ENCODE measurements around the gene NOP14.

The NOP14 gene

GRCh38 chr4:2911868-2912267, 51.3 kb downstream of the NOP14 start:
- FAIRE-seq (no peak), DNase-seq (ENCODE audit: insufficient read length) (no peak)
- TF ChIP-seq POLR2AphosphoS5 (IDR thresholded peaks at IDR 0.05; ENCODE audit: low read depth, low read length) (no peak), POLR2A (IDR thresholded peaks at IDR 0.05; ENCODE audit: low read depth, low read length) (no peak), TAF1 (IDR thresholded peaks at IDR 0.05; ENCODE audit: borderline replicate concordance, low read depth, low read length) (no peak)

DNA sequence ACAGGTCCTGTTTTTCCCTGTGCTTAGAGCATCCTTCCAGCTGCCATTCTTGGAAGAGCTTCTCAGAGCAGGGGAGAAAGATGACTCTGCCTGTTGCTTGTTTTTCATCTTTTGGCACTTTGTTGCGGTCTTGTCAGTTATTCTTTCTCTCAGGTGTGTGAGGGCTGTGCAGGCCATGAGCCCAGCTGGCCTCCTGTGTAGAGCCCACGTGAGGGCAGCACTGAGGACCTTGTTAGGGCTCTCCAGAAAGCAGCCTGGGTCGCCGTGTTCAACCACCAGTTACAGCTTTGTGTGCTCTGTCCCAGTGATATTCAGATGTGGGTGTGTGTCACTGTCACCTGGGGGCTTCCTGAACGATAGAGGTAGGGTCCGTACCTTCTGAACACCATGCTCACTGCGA, 52.8 kb downstream of the NOP14 start:
- FAIRE-seq (no peak), DNase-seq (ENCODE audit: insufficient read length) (no peak)
- TF ChIP-seq POLR2A (IDR thresholded peaks at IDR 0.05; ENCODE audit: low read depth, low read length) = no peak
- TF ChIP-seq TAF1 (IDR thresholded peaks at IDR 0.05; ENCODE audit: borderline replicate concordance, low read depth, low read length) = no peak
- TF ChIP-seq POLR2AphosphoS5 (IDR thresholded peaks at IDR 0.05; ENCODE audit: low read depth, low read length) = no peak

GRCh38 chr4:2909583-2909982, 53.6 kb downstream of the NOP14 start:
- TF ChIP-seq POLR2A (IDR thresholded peaks at IDR 0.05; ENCODE audit: low read depth, low read length) (no peak), POLR2AphosphoS5 (IDR thresholded peaks at IDR 0.05; ENCODE audit: low read depth, low read length) (no peak), TAF1 (IDR thresholded peaks at IDR 0.05; ENCODE audit: borderline replicate concordance, low read depth, low read length) (no peak)
- FAIRE-seq = no peak
- no peak for DNase-seq (ENCODE audit: insufficient read length)

DNA sequence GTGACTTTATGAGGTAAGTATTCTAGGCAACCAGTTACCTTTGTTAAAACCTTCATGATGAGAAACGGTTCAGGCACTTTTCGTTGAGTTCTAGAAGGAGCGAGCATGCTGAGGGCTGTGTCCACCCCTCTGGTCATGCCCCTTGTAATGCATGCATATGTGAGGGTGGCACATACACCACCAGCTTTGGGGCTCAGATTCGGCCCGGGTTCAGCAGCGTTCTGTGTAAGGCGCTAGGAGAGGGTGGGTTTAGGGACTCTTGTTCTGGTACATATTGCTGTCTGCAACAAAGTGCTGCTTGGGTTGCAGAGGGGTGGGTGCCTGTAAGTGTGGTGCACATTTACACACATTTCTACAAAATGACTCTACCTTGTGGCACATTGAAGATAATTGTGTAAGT, 54.5 kb downstream of the NOP14 start:
- FAIRE-seq (no peak), DNase-seq (ENCODE audit: insufficient read length) (no peak)
- no peak for TF ChIP-seq POLR2A (IDR thresholded peaks at IDR 0.05; ENCODE audit: low read depth, low read length)
- TF ChIP-seq POLR2AphosphoS5 (IDR thresholded peaks at IDR 0.05; ENCODE audit: low read depth, low read length) = no peak
- no peak for TF ChIP-seq TAF1 (IDR thresholded peaks at IDR 0.05; ENCODE audit: borderline replicate concordance, low read depth, low read length)

- TF ChIP-seq POLR2AphosphoS5 (IDR thresholded peaks at IDR 0.05; ENCODE audit: low read depth, low read length) (no peak), POLR2A (IDR thresholded peaks at IDR 0.05; ENCODE audit: low read depth, low read length) (no peak), TAF1 (IDR thresholded peaks at IDR 0.05; ENCODE audit: borderline replicate concordance, low read depth, low read length) (no peak)
- DNase-seq (ENCODE audit: insufficient read length) (no peak), FAIRE-seq (no peak)
These were observed 55.4 kb downstream of the NOP14 start for GRCh38 chr4:2907706-2908293.

GRCh38 chr4:2907226-2907625, 56.0 kb downstream of the NOP14 start:
- DNase-seq (ENCODE audit: insufficient read length) (no peak), FAIRE-seq (no peak)
- TF ChIP-seq TAF1 (IDR thresholded peaks at IDR 0.05; ENCODE audit: borderline replicate concordance, low read depth, low read length) (no peak), POLR2A (IDR thresholded peaks at IDR 0.05; ENCODE audit: low read depth, low read length) (no peak), POLR2AphosphoS5 (IDR thresholded peaks at IDR 0.05; ENCODE audit: low read depth, low read length) (no peak)

DNA sequence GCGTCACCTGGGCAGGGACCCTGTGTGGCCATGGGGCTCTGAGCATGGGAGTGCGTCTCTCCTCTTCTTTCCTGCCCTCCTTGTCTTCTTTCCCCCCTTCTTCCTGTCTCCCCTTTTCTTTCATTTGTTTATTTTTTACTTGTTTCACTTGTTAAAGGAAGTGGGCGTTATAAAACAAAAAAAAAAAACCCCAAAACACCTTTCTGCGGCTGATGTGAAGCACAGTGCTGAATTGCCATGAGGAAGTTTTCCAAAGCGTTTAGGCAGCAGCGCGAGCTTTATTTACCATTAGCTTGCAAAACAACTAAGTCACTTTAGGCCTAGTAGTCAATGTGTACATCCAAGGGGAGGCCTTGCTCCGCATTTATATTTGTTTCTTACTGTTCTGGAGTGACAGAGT, 57.0 kb downstream of the NOP14 start:
- FAIRE-seq (no peak), DNase-seq (ENCODE audit: insufficient read length) (no peak)
- TF ChIP-seq TAF1 (IDR thresholded peaks at IDR 0.05; ENCODE audit: borderline replicate concordance, low read depth, low read length) (no peak), POLR2A (IDR thresholded peaks at IDR 0.05; ENCODE audit: low read depth, low read length) (no peak), POLR2AphosphoS5 (IDR thresholded peaks at IDR 0.05; ENCODE audit: low read depth, low read length) (no peak)

DNA sequence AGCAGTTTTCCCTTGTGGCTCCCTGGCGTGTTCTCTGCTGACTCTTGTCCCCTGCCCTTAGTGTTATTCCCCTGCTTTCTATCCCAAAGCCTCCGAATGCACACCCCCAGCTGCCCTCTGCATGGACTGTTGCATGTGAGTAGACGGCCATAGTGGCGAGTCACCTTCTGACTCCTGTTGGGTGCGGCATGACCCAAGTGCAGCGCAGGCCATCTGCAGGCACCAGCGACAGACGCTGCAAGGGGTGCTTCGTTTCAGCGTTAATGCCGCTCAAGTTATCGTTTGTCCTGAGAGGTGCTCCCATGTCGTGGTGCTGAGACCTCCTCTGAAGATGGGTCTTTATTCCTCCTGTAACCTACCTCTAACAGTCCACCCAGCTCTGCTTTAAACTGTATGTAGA, 57.7 kb downstream of the NOP14 start:
- DNase-seq (ENCODE audit: insufficient read length) (no peak), FAIRE-seq (no peak)
- no peak for TF ChIP-seq POLR2AphosphoS5 (IDR thresholded peaks at IDR 0.05; ENCODE audit: low read depth, low read length)

DNA sequence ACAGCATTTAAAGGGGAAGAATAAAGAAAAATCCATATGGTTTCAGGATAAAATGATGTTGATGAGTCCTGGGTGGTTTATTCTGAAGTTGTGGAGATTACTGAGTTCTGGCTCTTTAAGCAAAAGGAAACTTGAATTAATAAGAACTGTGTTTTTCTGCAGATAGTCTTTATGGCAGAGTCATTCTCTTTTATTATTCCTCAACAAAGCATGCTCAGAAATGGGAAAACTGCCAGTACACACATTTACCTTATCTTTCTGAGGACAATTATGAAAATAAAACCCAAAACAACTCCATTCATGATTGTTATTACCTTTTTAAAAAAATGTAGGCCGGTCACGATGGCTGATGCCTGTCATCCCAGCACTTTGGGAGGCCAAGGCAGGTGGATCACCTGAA, 61.1 kb downstream of the NOP14 start:
- no peak for DNase-seq (ENCODE audit: insufficient read length)
- TF ChIP-seq TAF1 (IDR thresholded peaks at IDR 0.05; ENCODE audit: borderline replicate concordance, low read depth, low read length) (no peak), POLR2A (IDR thresholded peaks at IDR 0.05; ENCODE audit: low read depth, low read length) (no peak), POLR2AphosphoS5 (IDR thresholded peaks at IDR 0.05; ENCODE audit: low read depth, low read length) (no peak)
- no peak for FAIRE-seq

GRCh38 chr4:2901186-2901585, 62.0 kb downstream of the NOP14 start:
- DNase-seq (ENCODE audit: insufficient read length) = no peak
- TF ChIP-seq TAF1 (IDR thresholded peaks at IDR 0.05; ENCODE audit: borderline replicate concordance, low read depth, low read length) = no peak
- no peak for FAIRE-seq

DNA sequence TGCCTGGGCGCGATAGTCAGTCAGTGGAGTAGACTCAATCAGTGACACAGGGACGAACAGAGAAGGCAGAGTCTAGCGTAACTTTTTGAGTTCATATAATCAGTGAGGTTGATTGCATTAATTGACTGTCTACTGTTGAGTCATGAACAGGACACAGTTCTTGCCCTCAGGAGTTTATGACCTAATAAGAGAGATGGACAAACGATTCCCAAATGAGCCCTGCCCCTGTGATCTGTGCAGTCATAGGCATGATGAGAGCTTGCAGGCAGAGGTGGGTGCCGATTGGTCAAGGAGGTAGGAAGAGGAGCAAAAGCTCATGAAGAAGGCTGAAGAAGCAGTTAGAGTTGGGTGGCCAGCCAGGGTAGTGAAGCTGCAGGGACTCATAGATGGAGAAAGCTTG, 62.5 kb downstream of the NOP14 start:
- TF ChIP-seq TAF1 (IDR thresholded peaks at IDR 0.05; ENCODE audit: borderline replicate concordance, low read depth, low read length) (no peak), POLR2A (IDR thresholded peaks at IDR 0.05; ENCODE audit: low read depth, low read length) (no peak), POLR2AphosphoS5 (IDR thresholded peaks at IDR 0.05; ENCODE audit: low read depth, low read length) (no peak)

DNA sequence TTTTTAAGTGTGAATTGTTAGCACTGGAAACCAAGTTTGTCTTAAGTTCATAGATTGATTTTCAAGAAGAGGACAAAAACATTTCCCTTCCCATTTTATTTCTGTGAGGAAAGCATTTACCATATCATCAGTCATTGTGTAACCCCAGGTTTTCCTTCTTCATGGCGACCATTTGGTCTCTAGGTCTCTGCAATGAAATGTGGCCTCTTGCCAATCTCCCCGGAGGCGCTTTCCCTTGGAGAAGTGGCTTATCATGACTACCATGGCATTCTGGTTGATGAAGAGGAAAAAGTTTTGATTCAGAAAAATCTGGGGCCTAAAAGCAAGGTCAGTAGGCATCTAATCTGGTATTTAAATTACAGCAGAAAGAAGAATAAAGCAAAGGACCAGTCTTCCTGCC, 65.2 kb downstream of the NOP14 start:
- DNase-seq (ENCODE audit: insufficient read length) = no peak

More for the DNA sequence above, 62.5 kb downstream of the NOP14 start:
- no peak for DNase-seq (ENCODE audit: insufficient read length)
- no peak for FAIRE-seq

DNA sequence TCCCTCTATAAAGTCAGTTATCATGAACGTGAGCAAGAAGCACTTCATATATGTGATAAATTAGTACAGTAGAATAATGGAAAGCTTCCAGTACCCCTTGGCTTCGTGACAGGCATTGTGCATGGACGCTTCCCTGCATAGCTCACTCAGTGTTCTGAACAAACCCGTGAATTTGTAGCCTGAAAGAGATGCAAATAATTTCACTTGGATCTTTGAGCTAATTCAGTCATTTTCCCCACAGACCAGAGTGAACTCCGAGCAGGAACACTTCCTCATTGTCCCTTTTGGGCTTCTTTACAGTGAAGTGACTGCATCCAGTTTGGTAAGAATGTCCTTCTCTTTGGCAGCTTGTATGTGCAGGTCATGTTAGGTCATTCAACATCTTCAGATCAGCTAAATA, 69.4 kb downstream of the NOP14 start:
- no peak for FAIRE-seq
- DNase-seq (ENCODE audit: insufficient read length) = no peak
- TF ChIP-seq POLR2A (IDR thresholded peaks at IDR 0.05; ENCODE audit: low read depth, low read length) = no peak
- no peak for TF ChIP-seq POLR2AphosphoS5 (IDR thresholded peaks at IDR 0.05; ENCODE audit: low read depth, low read length)
- TF ChIP-seq TAF1 (IDR thresholded peaks at IDR 0.05; ENCODE audit: borderline replicate concordance, low read depth, low read length) = no peak

More for the DNA sequence above, 65.2 kb downstream of the NOP14 start:
- no peak for FAIRE-seq
- no peak for TF ChIP-seq TAF1 (IDR thresholded peaks at IDR 0.05; ENCODE audit: borderline replicate concordance, low read depth, low read length)
- no peak for TF ChIP-seq POLR2A (IDR thresholded peaks at IDR 0.05; ENCODE audit: low read depth, low read length)
- TF ChIP-seq POLR2AphosphoS5 (IDR thresholded peaks at IDR 0.05; ENCODE audit: low read depth, low read length) = no peak

All from GM12892 (cell line).